ENCODE measurements around the gene CD19.

- no peak for TF ChIP-seq POLR2AphosphoS5 (IDR thresholded peaks at IDR 0.05; ENCODE audit: insufficient read depth in 1 of 2, low read depth in 1 of 2)
- TF ChIP-seq POLR2A (IDR thresholded peaks at IDR 0.05) = no peak
Measured at GRCh38 chr16:28967156-28967555, 35.4 kb downstream of the CD19 start.
